CD4-positive, alpha-beta T cell treated with Interferon gamma for 1 hour (primary cell): ENCODE measurements around the gene RAB11FIP4.
"Not testable (repeated sequence)": the region's sequence is repeated elsewhere in the genome, so short reads cannot be mapped to it uniquely, and the experiment has no call there.

Experiments used
- DNase-seq: peaks from one replicate; pipeline ENCODE4 v3.0.0-alpha.2; 2020

RAB11FIP4 gene

GRCh38 chr17:31391496-31391949, at the start of gene RAB11FIP4:
Gene RAB11FIP4 (plus strand): TSS chr17:31391675. CDS start chr17:31391853, 178 bp downstream.
- no peak for DNase-seq

GRCh38 chr17:31345191-31345747, 46.2 kb upstream of the RAB11FIP4 start:
- not testable (repeated sequence) for DNase-seq

GRCh38 chr17:31349454-31349853, 42.0 kb upstream of the RAB11FIP4 start:
- no peak for DNase-seq

- no peak for DNase-seq
Measured at GRCh38 chr17:31355935-31356334, 35.5 kb upstream of the RAB11FIP4 start.

GRCh38 chr17:31357091-31357490, 34.4 kb upstream of the RAB11FIP4 start:
- DNase-seq = no peak

GRCh38 chr17:31357839-31358394, 33.6 kb upstream of the RAB11FIP4 start:
- no peak for DNase-seq

- no peak for DNase-seq
Measured at GRCh38 chr17:31364012-31364411, 27.5 kb upstream of the RAB11FIP4 start.

GRCh38 chr17:31366088-31366487, 25.4 kb upstream of the RAB11FIP4 start:
- no peak for DNase-seq

GRCh38 chr17:31369266-31369665, 22.2 kb upstream of the RAB11FIP4 start:
- DNase-seq = no peak

GRCh38 chr17:31371511-31372097, 19.9 kb upstream of the RAB11FIP4 start:
- DNase-seq = no peak

GRCh38 chr17:31373150-31374093, 18.1 kb upstream of the RAB11FIP4 start:
- DNase-seq = no peak

- no peak for DNase-seq
Measured at GRCh38 chr17:31374094-31374447, 17.4 kb upstream of the RAB11FIP4 start.

GRCh38 chr17:31374503-31374902, 17.0 kb upstream of the RAB11FIP4 start:
- no peak for DNase-seq

- DNase-seq = no peak
Measured at GRCh38 chr17:31378638-31379037, 12.8 kb upstream of the RAB11FIP4 start.

- no peak for DNase-seq
Measured at GRCh38 chr17:31379597-31380205, 11.8 kb upstream of the RAB11FIP4 start.

- no peak for DNase-seq
Measured at GRCh38 chr17:31381165-31381668, 10.3 kb upstream of the RAB11FIP4 start.

GRCh38 chr17:31382668-31383275, 8.7 kb upstream of the RAB11FIP4 start:
- DNase-seq = not testable (repeated sequence)

GRCh38 chr17:31383488-31383887, 8.0 kb upstream of the RAB11FIP4 start:
- not testable (repeated sequence) for DNase-seq

GRCh38 chr17:31385428-31386285, 5.8 kb upstream of the RAB11FIP4 start:
- DNase-seq = no peak

- DNase-seq = no peak
Measured at GRCh38 chr17:31386542-31387075, 4.9 kb upstream of the RAB11FIP4 start.

- no peak for DNase-seq
Measured at GRCh38 chr17:31387438-31387837, 4.0 kb upstream of the RAB11FIP4 start.
